Measurements from ENCODE around the gene SLC6A18. TPM values are rescaled to one million over a fixed set of nuclear protein-coding genes. Genes with fewer than 3 reads are reported as not detected.

Gene SLC6A18
- total RNA-seq, 2 donors from 2014 or later: 0.27 TPM; not detected in 1

- H3K9ac ChIP-seq (ENCODE audit: low read depth in 2 of 2, low read length in 2 of 2): no peak overlapping the region
- no peak overlapping the region for H3K27ac ChIP-seq
- H3K4me3 ChIP-seq: no peak overlapping the region
- intact Hi-C loops (cut with DNase I): no loop called here
- H3K9me3 ChIP-seq: no peaks in the 10 kb centered on the region
- peaks cover 12% of the 10 kb centered on the region for H3K27me3 ChIP-seq
- DNase-seq: no peak
- no peaks in the 10 kb centered on the region for H3K36me3 ChIP-seq
- no peak for TF ChIP-seq CTCF (IDR thresholded peaks at IDR 0.05)
- H3K4me1 ChIP-seq: no peaks in the 10 kb centered on the region
Observed at GRCh38 chr5:1197876-1198666, 27.1 kb upstream of the SLC6A18 start.

- H3K27me3 ChIP-seq: peaks cover 12% of the 10 kb centered on the region
- intact Hi-C loops (cut with DNase I): no loop called here
- no peaks in the 10 kb centered on the region for H3K9me3 ChIP-seq
- no peak for DNase-seq
- H3K4me1 ChIP-seq: no peaks in the 10 kb centered on the region
- H3K4me3 ChIP-seq: no peak overlapping the region
- H3K27ac ChIP-seq: no peak overlapping the region
- no peak for TF ChIP-seq CTCF (IDR thresholded peaks at IDR 0.05)
- H3K36me3 ChIP-seq: no peaks in the 10 kb centered on the region
- H3K9ac ChIP-seq (ENCODE audit: low read depth in 2 of 2, low read length in 2 of 2): no peak overlapping the region
Observed at GRCh38 chr5:1199340-1199648, 25.9 kb upstream of the SLC6A18 start.

GRCh38 chr5:1199649-1200494, 25.3 kb upstream of the SLC6A18 start:
- Histone ChIP-seq H3K36me3 (no peaks in the 10 kb centered on the region), H3K9me3 (no peaks in the 10 kb centered on the region), H3K27me3 (peaks cover 12% of the 10 kb centered on the region), H3K9ac (ENCODE audit: low read depth in 2 of 2, low read length in 2 of 2) (no peak overlapping the region), H3K27ac (no peak overlapping the region), H3K4me1 (no peaks in the 10 kb centered on the region), H3K4me3 (no peak overlapping the region)
- intact Hi-C loops (cut with DNase I): no loop called here
- no peak for TF ChIP-seq CTCF (IDR thresholded peaks at IDR 0.05)
- no peak for DNase-seq

- intact Hi-C loops (cut with DNase I): no loop called here
- Histone ChIP-seq H3K4me3 (no peak overlapping the region), H3K27me3 (peaks cover 12% of the 10 kb centered on the region)
Observed at GRCh38 chr5:1200495-1201326, 24.5 kb upstream of the SLC6A18 start.

More at GRCh38 chr5:1200495-1201326, 24.5 kb upstream of the SLC6A18 start:
- Histone ChIP-seq H3K9ac (ENCODE audit: low read depth in 2 of 2, low read length in 2 of 2) (no peak overlapping the region), H3K4me1 (no peaks in the 10 kb centered on the region), H3K9me3 (no peaks in the 10 kb centered on the region), H3K36me3 (no peaks in the 10 kb centered on the region), H3K27ac (no peak overlapping the region)
- no peak for DNase-seq
- no peak for TF ChIP-seq CTCF (IDR thresholded peaks at IDR 0.05)

Measured in colonic mucosa (tissue), 4 donors.